SK-N-SH treated with all-trans-retinoic acid at 6 μM for 48 hours (cell line): ENCODE measurements around the gene ARFGEF3.

Experiments used
- CREB5 ChIP-seq: fragments of 250-450 bp; sonication (Bioruptor Pico); IDR thresholded peaks from 2 replicates; pipeline ENCODE4 v1.5.1; 2020; ENCODE audit warnings: low read depth, mild to moderate bottlenecking, moderate library complexity
- SNAI2 ChIP-seq: fragments of 250-450 bp; sonication (Bioruptor Pico); IDR thresholded peaks from 2 replicates; pipeline ENCODE4 v1.5.0; 2020; ENCODE audit warnings: mild to moderate bottlenecking, moderate library complexity
- TOX ChIP-seq: fragments of 250-450 bp; sonication (Bioruptor Pico); IDR thresholded peaks from 2 replicates; pipeline ENCODE4 v1.8.0; 2021; ENCODE audit warnings: mild to moderate bottlenecking, moderate library complexity, borderline replicate concordance
- ZFP3 ChIP-seq: fragments of 250-450 bp; sonication (Bioruptor Pico); IDR thresholded peaks from 2 replicates; pipeline ENCODE4 v1.5.0; 2020; ENCODE audit warnings: mild to moderate bottlenecking, moderate library complexity
- ZFP30 ChIP-seq: fragments of 450-650 bp; formaldehyde crosslinking; IDR thresholded peaks from 2 replicates; pipeline ENCODE4 v1.5.0; 2022; ENCODE audit warnings: mild to moderate bottlenecking, moderate library complexity
- ZNF565 ChIP-seq: fragments of 450-650 bp; formaldehyde crosslinking; conservative IDR thresholded peaks from 2 replicates; pipeline ENCODE4 v1.5.0; 2020; ENCODE audit warnings: low read depth, mild to moderate bottlenecking, moderate library complexity
- ZNF8 ChIP-seq: fragments of 450-650 bp; formaldehyde crosslinking; IDR thresholded peaks from 2 replicates; pipeline ENCODE4 v1.5.0; 2020; ENCODE audit warnings: mild to moderate bottlenecking, moderate library complexity
- TF ChIP-seq, protein P1 (sequence below): fragments of 250-450 bp; sonication (Bioruptor Pico); IDR thresholded peaks from 2 replicates; pipeline ENCODE4 v1.5.0; 2020; ENCODE audit warnings: mild to moderate bottlenecking, moderate library complexity
- TF ChIP-seq, protein P2 (sequence below): fragments of 250-450 bp; sonication (Bioruptor Pico); IDR thresholded peaks from 2 replicates; pipeline ENCODE4 v1.8.0; 2020; ENCODE audit warnings: mild to moderate bottlenecking, moderate library complexity, borderline replicate concordance

GRCh38 chr6:138241381-138241780, 79.6 kb downstream of the ARFGEF3 start:
- TF ChIP-seq ZNF8 (CRISPR knock-in tag): no peak
- TF ChIP-seq CREB5 (CRISPR knock-in tag): no peak
- TF ChIP-seq ZFP30 (CRISPR knock-in tag): no peak
- no peak for TF ChIP-seq ZFP3
- no peak for TF ChIP-seq SNAI2 (CRISPR knock-in tag)
- TF ChIP-seq, protein P1, sequence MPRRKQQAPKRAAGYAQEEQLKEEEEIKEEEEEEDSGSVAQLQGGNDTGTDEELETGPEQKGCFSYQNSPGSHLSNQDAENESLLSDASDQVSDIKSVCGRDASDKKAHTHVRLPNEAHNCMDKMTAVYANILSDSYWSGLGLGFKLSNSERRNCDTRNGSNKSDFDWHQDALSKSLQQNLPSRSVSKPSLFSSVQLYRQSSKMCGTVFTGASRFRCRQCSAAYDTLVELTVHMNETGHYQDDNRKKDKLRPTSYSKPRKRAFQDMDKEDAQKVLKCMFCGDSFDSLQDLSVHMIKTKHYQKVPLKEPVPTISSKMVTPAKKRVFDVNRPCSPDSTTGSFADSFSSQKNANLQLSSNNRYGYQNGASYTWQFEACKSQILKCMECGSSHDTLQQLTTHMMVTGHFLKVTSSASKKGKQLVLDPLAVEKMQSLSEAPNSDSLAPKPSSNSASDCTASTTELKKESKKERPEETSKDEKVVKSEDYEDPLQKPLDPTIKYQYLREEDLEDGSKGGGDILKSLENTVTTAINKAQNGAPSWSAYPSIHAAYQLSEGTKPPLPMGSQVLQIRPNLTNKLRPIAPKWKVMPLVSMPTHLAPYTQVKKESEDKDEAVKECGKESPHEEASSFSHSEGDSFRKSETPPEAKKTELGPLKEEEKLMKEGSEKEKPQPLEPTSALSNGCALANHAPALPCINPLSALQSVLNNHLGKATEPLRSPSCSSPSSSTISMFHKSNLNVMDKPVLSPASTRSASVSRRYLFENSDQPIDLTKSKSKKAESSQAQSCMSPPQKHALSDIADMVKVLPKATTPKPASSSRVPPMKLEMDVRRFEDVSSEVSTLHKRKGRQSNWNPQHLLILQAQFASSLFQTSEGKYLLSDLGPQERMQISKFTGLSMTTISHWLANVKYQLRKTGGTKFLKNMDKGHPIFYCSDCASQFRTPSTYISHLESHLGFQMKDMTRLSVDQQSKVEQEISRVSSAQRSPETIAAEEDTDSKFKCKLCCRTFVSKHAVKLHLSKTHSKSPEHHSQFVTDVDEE: no peak
- no peak for TF ChIP-seq ZNF565 (CRISPR knock-in tag)
- TF ChIP-seq, protein P2, sequence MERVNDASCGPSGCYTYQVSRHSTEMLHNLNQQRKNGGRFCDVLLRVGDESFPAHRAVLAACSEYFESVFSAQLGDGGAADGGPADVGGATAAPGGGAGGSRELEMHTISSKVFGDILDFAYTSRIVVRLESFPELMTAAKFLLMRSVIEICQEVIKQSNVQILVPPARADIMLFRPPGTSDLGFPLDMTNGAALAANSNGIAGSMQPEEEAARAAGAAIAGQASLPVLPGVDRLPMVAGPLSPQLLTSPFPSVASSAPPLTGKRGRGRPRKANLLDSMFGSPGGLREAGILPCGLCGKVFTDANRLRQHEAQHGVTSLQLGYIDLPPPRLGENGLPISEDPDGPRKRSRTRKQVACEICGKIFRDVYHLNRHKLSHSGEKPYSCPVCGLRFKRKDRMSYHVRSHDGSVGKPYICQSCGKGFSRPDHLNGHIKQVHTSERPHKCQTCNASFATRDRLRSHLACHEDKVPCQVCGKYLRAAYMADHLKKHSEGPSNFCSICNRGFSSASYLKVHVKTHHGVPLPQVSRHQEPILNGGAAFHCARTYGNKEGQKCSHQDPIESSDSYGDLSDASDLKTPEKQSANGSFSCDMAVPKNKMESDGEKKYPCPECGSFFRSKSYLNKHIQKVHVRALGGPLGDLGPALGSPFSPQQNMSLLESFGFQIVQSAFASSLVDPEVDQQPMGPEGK (CRISPR knock-in tag): no peak
- no peak for TF ChIP-seq TOX (CRISPR knock-in tag)
